Ramos (cell line): ENCODE data around the gene PGPEP1.
"Not testable (repeated sequence)": the region's sequence is repeated elsewhere in the genome, so short reads cannot be mapped to it uniquely, and the experiment has no call there.

Experiments used
- in situ Hi-C: fragments of 300-500 bp; cut with MboI; formaldehyde crosslinking; loops from one replicate; pipeline ENCODE4 v1.14.3; 2022; ENCODE audit warnings: low sequenced_read_pairs; ENCODE audit not compliant: unreplicated experiment

The PGPEP1 gene

GRCh38 chr19:18357041-18357440 is 16.6 kb downstream of the PGPEP1 start:
- in situ Hi-C loops: no loop called here

GRCh38 chr19:18361646-18362045 is 21.2 kb downstream of the PGPEP1 start:
- in situ Hi-C loops: no loop called here

- in situ Hi-C loops: no loop called here
These were observed 22.6 kb downstream of the PGPEP1 start for GRCh38 chr19:18362934-18363542.

GRCh38 chr19:18363787-18364186 is 23.4 kb downstream of the PGPEP1 start:
- in situ Hi-C loops: no loop called here

- in situ Hi-C loops: not testable (repeated sequence)
These were observed 24.0 kb downstream of the PGPEP1 start for GRCh38 chr19:18364277-18364825.

GRCh38 chr19:18364826-18365528 is 24.6 kb downstream of the PGPEP1 start:
- in situ Hi-C loops: no loop called here

- in situ Hi-C loops: no loop called here
These were observed 25.6 kb downstream of the PGPEP1 start for GRCh38 chr19:18366021-18366435.

GRCh38 chr19:18368504-18369222 is 28.3 kb downstream of the PGPEP1 start:
- in situ Hi-C loops: no loop called here

- in situ Hi-C loops: no loop called here
These were observed 33.1 kb downstream of the PGPEP1 start for GRCh38 chr19:18373407-18373891.

- in situ Hi-C loops: no loop called here
These were observed 33.7 kb downstream of the PGPEP1 start for GRCh38 chr19:18373892-18374629.

GRCh38 chr19:18377026-18377425 is 36.6 kb downstream of the PGPEP1 start:
- in situ Hi-C loops: no loop called here

GRCh38 chr19:18379803-18380747 is 39.7 kb downstream of the PGPEP1 start:
- in situ Hi-C loops: no loop called here

- in situ Hi-C loops: no loop called here
These were observed 40.4 kb downstream of the PGPEP1 start for GRCh38 chr19:18380843-18381242.

GRCh38 chr19:18383622-18384021 is 43.2 kb downstream of the PGPEP1 start:
- in situ Hi-C loops: not testable (repeated sequence)

- in situ Hi-C loops: no loop called here
These were observed 44.4 kb downstream of the PGPEP1 start for GRCh38 chr19:18384775-18385174.

GRCh38 chr19:18385359-18385674 is 44.9 kb downstream of the PGPEP1 start:
- in situ Hi-C loops: no loop called here

- in situ Hi-C loops: no loop called here
These were observed 45.5 kb downstream of the PGPEP1 start, which contains the start of gene GDF15 for GRCh38 chr19:18385675-18386542. GDF15 (plus strand) TSS chr19:18386158; CDS start chr19:18386190, 32 bp downstream.

GRCh38 chr19:18386543-18387271 is 46.3 kb downstream of the PGPEP1 start:
- in situ Hi-C loops: no loop called here
